A673 (cell line): ENCODE results near the gene AKAP4.

Experiments
- EZH2 ChIP-seq: fragments of 200-600 bp; sonication (generic); IDR thresholded peaks from 2 replicates; pipeline ENCODE4 v1.6.1; 2017; ENCODE audit warnings: borderline replicate concordance, low read depth, mild to moderate bottlenecking, mixed read lengths, antibody characterized with exemption, low read length; ENCODE audit not compliant: poor library complexity, severe bottlenecking
- TF ChIP-seq, protein P1 (sequence below): fragments of 300-800, 200-600 bp; sonication (generic); conservative IDR thresholded peaks from 2 replicates; pipeline ENCODE4 v1.5.1; 2017; ENCODE audit warnings: low read depth, mild to moderate bottlenecking, antibody characterized with exemption, low read length, moderate library complexity, mixed read lengths

DNA sequence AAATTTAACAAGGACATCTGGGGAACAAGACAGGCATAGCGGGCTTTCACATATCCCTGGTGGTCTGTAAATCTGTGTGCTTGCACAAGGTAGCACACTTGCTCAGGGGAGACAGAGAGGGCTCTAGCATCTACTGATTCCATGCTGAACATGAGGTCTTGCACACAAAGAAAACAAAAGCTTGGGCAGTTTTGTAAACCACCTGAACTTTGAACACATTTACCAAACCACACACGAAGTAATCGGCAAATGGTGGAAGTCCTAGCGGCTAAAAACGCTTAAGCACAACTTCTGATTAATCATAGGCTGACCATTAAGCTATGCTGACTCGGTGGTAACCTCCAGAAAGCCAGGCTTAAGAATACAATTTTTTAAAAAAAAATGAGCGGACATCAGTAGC, 52.8 kb downstream of the AKAP4 start:
- TF ChIP-seq, protein P1, sequence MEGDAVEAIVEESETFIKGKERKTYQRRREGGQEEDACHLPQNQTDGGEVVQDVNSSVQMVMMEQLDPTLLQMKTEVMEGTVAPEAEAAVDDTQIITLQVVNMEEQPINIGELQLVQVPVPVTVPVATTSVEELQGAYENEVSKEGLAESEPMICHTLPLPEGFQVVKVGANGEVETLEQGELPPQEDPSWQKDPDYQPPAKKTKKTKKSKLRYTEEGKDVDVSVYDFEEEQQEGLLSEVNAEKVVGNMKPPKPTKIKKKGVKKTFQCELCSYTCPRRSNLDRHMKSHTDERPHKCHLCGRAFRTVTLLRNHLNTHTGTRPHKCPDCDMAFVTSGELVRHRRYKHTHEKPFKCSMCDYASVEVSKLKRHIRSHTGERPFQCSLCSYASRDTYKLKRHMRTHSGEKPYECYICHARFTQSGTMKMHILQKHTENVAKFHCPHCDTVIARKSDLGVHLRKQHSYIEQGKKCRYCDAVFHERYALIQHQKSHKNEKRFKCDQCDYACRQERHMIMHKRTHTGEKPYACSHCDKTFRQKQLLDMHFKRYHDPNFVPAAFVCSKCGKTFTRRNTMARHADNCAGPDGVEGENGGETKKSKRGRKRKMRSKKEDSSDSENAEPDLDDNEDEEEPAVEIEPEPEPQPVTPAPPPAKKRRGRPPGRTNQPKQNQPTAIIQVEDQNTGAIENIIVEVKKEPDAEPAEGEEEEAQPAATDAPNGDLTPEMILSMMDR = no peak
- TF ChIP-seq EZH2 = no peak
